H1 (cell line): ENCODE measurements around the gene ZRANB2. TPM values are rescaled to one million over a fixed set of nuclear protein-coding genes. Genes with fewer than 3 reads are reported as not detected.

ENCODE experiments used
- CBX8 ChIP-seq: fragments of 300-800, 300-1000 bp; sonication (generic); IDR thresholded peaks from 2 replicates; pipeline ENCODE4 v1.7.1; 2016; ENCODE audit warnings: low read depth, low read length, borderline replicate concordance
- SIN3A ChIP-seq, 2 experiments: IDR thresholded peaks in 1 of 2; conservative IDR thresholded peaks in 1 of 2; 2 replicates each; pipeline ENCODE4 v1.6.1; 2011 to 2012; ENCODE audit warnings: low read length in 2 of 2, improper control_type of control experiment in 1 of 2, low read depth in 1 of 2, mild to moderate bottlenecking in 1 of 2
- TEAD4 ChIP-seq: IDR thresholded peaks from 2 replicates; pipeline ENCODE4 v1.6.1; 2012; ENCODE audit warnings: low read depth, low read length, inconsistent platforms, mixed read lengths
- polyA plus RNA-seq, 7 experiments: library from polyadenylated mRNA; depleted of rRNA in 3 of 7; stranded (reverse) in 5 of 7; unstranded in 2 of 7; fragments of >200 nt in 5 of 7; fragments of 200-250 nt in 2 of 7; gene quantifications; 1 replicate in 5 of 7; 2 replicates in 1 of 7; 4 replicates in 1 of 7; pipeline versions ENCODE4 v1.2.1 to v1.2.3, GENCODE V29; 2011 to 2013; ENCODE audit warnings: missing spikeins in 2 of 7, mixed read lengths in 2 of 7
- total RNA-seq: library from RNA; stranded (reverse); fragmentation: NEBNext Ultra II Directional; extraction: Animal tissue kit (Norgen Biotek cat#: 25700); gene quantifications from 2 replicates; pipeline ENCODE4 v1.2.1, GENCODE V29; 2021

The ZRANB2 gene
- total and polyA plus RNA-seq, 2 of the 8 experiments (the other 6 are each of a cell fraction or from before 2014, with no cell fraction given): 35.8 to 103 TPM

DNA sequence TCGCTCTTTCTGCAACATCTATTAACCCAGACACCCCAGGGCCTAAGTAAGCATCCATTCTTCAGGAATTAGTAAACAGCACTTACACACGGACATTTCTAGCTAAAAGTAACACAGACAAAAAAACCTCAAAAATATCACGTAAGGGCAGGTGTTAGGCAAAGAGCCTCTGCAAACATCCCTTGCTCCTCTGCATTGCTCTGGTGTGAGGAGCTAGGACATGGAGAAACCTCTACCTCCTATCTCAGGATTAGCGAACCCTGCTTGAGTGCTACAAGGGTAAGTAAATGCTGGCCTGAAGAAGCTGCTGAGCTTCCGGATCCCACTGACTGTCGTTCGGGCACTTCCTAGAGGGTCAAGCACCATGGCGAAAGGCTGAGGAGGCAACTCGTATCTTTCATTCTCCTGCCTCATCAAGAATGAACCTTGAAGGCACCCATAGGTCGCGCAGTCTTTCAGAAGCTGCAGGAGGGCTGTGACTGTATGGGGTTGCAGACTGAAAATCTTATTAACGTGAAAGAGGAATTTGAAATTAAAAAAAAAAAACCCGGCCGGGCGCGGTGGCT, 35.3 kb downstream of the ZRANB2 start (continued):
- no peak for TF ChIP-seq TEAD4
- no peak for TF ChIP-seq SIN3A (conservative IDR thresholded peaks at IDR 0.05 in 1 of 2, IDR thresholded peaks at IDR 0.05 in 1 of 2; ENCODE audit: low read depth in 1 of 2, low read length in 2 of 2)
- no peak for TF ChIP-seq CBX8
- TF ChIP-seq, all 59 proteins: peak for 0
